ENCODE results near the gene PPM1D.
A peak's percentile ranks its signal among the peaks of the same experiment; 100 is the strongest.
"Not testable (repeated sequence)": the region's sequence is repeated elsewhere in the genome, so short reads cannot be mapped to it uniquely, and the experiment has no call there.

Gene PPM1D

GRCh38 chr17:60594170-60594569 is 5.8 kb upstream of the PPM1D start:
- DNase-seq = not testable (repeated sequence)

GRCh38 chr17:60594734-60595133 is 5.3 kb upstream of the PPM1D start:
- DNase-seq = no peak

GRCh38 chr17:60597297-60597696 is 2.7 kb upstream of the PPM1D start:
- DNase-seq = no peak

GRCh38 chr17:60598001-60598736 is 1.8 kb upstream of the PPM1D start:
- DNase-seq = no peak

GRCh38 chr17:60599220-60599619 is 773 bp upstream of the PPM1D start:
- DNase-seq = no peak

GRCh38 chr17:60600490-60601446 is 775 bp downstream of the PPM1D start:
- peak; percentile 10 to 29 (median 12) for DNase-seq

- DNase-seq = no peak
These were observed 1.7 kb downstream of the PPM1D start for GRCh38 chr17:60601447-60602384.

GRCh38 chr17:60602385-60602742 is 2.4 kb downstream of the PPM1D start:
- no peak for DNase-seq

GRCh38 chr17:60602871-60603270 is 2.9 kb downstream of the PPM1D start:
- DNase-seq = no peak

GRCh38 chr17:60603477-60603876 is 3.5 kb downstream of the PPM1D start:
- not testable (repeated sequence) for DNase-seq

GRCh38 chr17:60604686-60605334 is 4.8 kb downstream of the PPM1D start:
- no peak for DNase-seq

- DNase-seq = no peak
These were observed 6.0 kb downstream of the PPM1D start for GRCh38 chr17:60606036-60606435.

- DNase-seq = no peak
These were observed 10.5 kb downstream of the PPM1D start for GRCh38 chr17:60610473-60610872.

- not testable (repeated sequence) for DNase-seq
These were observed 11.3 kb downstream of the PPM1D start for GRCh38 chr17:60611321-60611720.

GRCh38 chr17:60613325-60613724 is 13.3 kb downstream of the PPM1D start:
- DNase-seq = no peak

- not testable (repeated sequence) for DNase-seq
These were observed 13.8 kb downstream of the PPM1D start for GRCh38 chr17:60613796-60614195.

GRCh38 chr17:60614247-60614646 is 14.3 kb downstream of the PPM1D start:
- DNase-seq = not testable (repeated sequence)

GRCh38 chr17:60615108-60615507 is 15.1 kb downstream of the PPM1D start:
- no peak for DNase-seq

GRCh38 chr17:60615840-60616239 is 15.8 kb downstream of the PPM1D start:
- DNase-seq = no peak

- no peak for DNase-seq
These were observed 18.1 kb downstream of the PPM1D start for GRCh38 chr17:60618080-60618479.

GRCh38 chr17:60618854-60619526 is 19.0 kb downstream of the PPM1D start:
- DNase-seq = no peak

GRCh38 chr17:60622961-60623360 is 23.0 kb downstream of the PPM1D start:
- DNase-seq = no peak

All from activated CD4-positive, CD25-positive, alpha-beta regulatory T cell (primary cell).